GM12875 (cell line): ENCODE measurements around the gene OXNAD1.

Experiments used
- H3K4me3 ChIP-seq: one replicate; pipeline ENCODE4 v1.5.1; 2011; ENCODE audit warnings: low read depth, low read length, control low read depth
- CTCF ChIP-seq: IDR thresholded peaks from 2 replicates; pipeline ENCODE4 v1.5.1; 2011; ENCODE audit warnings: low read depth, mild to moderate bottlenecking, control low read depth, inconsistent platforms, low read length, moderate library complexity, borderline replicate concordance; ENCODE audit not compliant: insufficient read depth

The OXNAD1 gene

DNA sequence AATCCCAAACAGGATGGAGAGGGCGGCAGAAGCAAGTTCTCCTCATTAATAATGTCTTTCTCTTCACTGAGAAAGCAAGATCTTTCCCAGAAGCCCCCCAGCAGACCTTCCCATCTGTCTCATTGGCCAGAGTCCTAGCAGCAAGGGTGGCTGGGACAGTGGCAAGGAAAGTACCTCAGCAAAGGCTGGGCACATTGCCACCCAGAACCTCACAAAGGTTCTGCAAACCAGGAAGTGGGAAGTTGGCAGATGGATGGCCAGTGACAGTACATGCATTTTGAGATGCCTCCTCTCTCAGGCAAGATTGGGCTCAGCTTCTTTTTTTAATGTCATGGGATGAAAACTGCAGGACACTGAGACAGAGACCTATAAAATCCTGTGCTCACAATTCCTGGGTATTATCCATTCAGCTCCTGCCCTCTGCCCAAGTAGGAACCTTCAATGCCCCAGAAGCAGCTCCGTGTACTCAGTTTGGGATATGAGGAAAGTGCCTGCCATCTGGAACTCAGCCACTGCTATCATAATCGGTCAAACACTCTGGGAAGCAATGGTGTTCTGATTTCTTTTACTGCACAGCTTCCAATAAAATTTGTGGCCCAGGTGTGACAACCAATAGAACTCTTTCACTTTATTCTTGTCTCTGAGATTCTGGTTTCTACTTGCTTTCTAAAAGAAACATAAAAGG lies 25.8 kb upstream of the OXNAD1 start:
- TF ChIP-seq CTCF: no peak
- H3K4me3 ChIP-seq: no peak overlapping the region

- TF ChIP-seq CTCF: no peak
- no peak overlapping the region for H3K4me3 ChIP-seq
Observed at GRCh38 chr3:16239780-16240179, 25.2 kb upstream of the OXNAD1 start.

DNA sequence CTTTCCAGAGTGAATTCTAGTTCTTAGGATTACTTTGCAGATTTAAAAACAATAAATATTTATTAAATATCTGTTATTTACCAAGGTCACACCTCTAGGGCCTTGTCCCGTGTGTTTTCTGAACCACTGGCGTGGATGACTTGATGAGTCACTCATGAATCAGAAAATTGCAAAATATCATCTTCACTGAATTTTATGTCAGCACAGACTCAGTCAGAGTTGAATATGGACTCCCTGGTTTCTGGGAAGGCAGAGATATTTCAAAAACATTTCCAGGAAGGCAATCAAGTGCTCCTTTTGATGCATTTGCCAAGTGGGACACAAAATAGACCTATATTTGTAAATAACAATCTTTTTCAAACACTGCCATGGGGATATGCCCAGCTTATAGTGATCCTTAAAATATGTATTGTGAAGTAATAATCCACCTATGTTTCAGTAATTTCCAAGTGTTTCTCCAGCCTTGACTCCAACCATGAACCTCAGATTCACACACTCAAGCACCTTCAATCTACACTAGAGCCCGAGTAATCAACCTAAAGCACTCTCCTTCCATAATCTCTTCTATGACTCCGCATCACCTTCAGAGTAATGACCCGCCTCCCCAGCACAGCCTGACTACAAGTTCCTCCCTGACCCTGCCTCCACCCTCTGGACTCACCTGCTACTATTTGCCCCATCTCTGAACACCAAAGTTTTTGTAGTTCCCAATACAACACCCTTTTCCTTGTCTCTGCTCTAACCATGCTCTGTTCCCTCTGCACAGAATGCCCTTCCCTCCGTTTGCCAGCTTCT lies 24.6 kb upstream of the OXNAD1 start:
- TF ChIP-seq CTCF: no peak
- no peak overlapping the region for H3K4me3 ChIP-seq

GRCh38 chr3:16241225-16241624 lies 23.8 kb upstream of the OXNAD1 start:
- H3K4me3 ChIP-seq: no peak overlapping the region
- no peak for TF ChIP-seq CTCF

DNA sequence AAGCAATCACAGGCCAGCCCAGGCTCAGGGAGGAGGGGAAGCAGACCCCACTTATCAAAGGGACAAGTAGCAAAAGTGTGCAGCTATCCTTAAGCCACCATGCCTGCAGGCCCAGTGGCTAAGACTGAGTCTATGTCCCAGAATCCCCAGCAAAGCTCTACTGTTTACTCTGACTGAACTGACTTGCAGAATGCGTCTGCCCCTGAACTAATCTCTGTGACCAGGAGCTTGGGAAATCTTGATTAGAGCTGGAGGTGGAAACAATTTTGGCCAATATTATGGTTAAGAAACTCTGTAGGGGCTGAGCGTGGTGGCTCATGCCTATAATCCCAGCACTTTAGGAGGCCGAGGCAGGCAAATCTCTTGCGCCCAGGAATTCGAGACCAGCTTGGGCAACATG lies 22.8 kb upstream of the OXNAD1 start:
- no peak for TF ChIP-seq CTCF
- H3K4me3 ChIP-seq: no peak overlapping the region

DNA sequence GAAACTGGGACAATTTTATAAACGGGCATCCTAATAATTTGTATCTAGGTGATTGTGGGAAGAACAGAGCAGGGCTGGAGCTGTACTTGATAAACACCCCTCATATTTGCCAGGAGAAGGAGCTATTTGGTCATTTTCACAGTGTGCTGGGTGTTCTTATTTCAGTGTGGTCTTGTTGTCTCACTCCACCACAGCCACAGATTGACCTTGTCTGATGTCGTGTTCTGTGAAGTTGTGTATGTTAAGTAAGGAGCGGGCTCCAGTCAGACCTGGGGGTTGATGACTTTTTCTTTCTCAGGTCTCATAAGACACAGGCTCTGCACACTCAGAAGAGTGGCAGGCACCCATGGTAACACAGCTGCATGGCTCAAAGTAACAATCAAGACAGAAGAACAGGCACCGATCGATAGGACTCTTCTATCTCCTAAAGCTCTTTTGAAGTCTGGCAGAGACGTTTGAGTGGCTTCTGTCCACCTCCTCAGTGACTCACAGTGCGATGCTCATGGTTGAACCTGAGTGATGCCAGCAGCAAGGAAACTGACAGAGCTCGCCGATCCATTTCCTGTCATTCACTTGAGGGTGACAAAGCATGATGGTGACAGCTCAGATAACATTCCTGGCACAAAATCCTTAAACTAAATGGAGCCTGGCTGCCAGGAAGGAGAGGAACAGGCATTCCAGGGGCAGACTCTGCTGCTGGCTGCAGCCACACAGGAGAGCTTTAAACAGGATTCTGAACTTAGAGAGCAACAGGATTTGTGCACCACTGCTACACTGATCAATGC lies 21.1 kb upstream of the OXNAD1 start:
- no peak overlapping the region for H3K4me3 ChIP-seq
- TF ChIP-seq CTCF: no peak
